IMR-90 (cell line): ENCODE results near the gene MYNN. TPM values are rescaled to one million over a fixed set of nuclear protein-coding genes. Genes with fewer than 3 reads are reported as not detected.
A peak's percentile ranks its signal among the peaks of the same experiment; 100 is the strongest.

Source experiments
- ATAC-seq: fragments of 200-7000 bp; cut with Tn5 transposase; 2 replicates; pipeline ENCODE4 v1.9.1; 2020; ENCODE audit warnings: low read depth, mild to moderate bottlenecking, moderate library complexity
- Bru-seq: library from RNA; stranded (reverse); fragments of 400-500 nt; gene quantifications from one replicate; lab custom pipeline; 2021; lab: Mats Ljungman, UMichigan
- BruChase-seq, 2 experiments: library from RNA; stranded (reverse); fragments of 400-500 nt; gene quantifications; one replicate each; lab custom pipeline; 2021; lab: Mats Ljungman, UMichigan
- BruUV-seq: library from RNA; stranded (reverse); fragments of 400-500 nt; replicated peaks from 2 replicates; lab custom pipeline; 2021; lab: Mats Ljungman, UMichigan
- CTCF ChIA-PET: fragments of 300-600 bp; formaldehyde crosslinking; extraction: SDS; loops from one replicate; lab custom pipeline; 2021; ENCODE audit warnings: antibody characterized with exemption; lab: Yijun Ruan, JAX
- POLR2A ChIA-PET: fragments of 300-600 bp; sonication (Branson Sonifier 250); formaldehyde crosslinking; loops from one replicate; lab custom pipeline; 2022; ENCODE audit warnings: antibody characterized with exemption; ENCODE audit not compliant: unreplicated experiment; lab: Charles Lee
- DNase-seq: peaks from one replicate; pipeline ENCODE4 v3.0.0; 2013
- H2AFZ ChIP-seq: replicated peaks from 2 replicates; pipeline ENCODE3; 2013; ENCODE audit warnings: low read length, mild to moderate bottlenecking; ENCODE audit not compliant: poor library complexity
- H2AK5ac ChIP-seq: 2 replicates; pipeline ENCODE4 v1.6.1; 2013; ENCODE audit warnings: low read depth, low read length, inconsistent platforms
- H2AK9ac ChIP-seq: replicated peaks from 2 replicates; pipeline ENCODE3; 2013; ENCODE audit warnings: mild to moderate bottlenecking, low read depth, low read length, moderate library complexity; ENCODE audit not compliant: poor library complexity
- H2BK120ac ChIP-seq: 2 replicates; pipeline ENCODE4 v1.6.1; 2013; ENCODE audit warnings: low read depth, low read length, inconsistent platforms
- H2BK15ac ChIP-seq: 3 replicates; pipeline ENCODE4 v1.6.1; 2013; ENCODE audit warnings: low read depth, low read length, inconsistent platforms
- H2BK20ac ChIP-seq: 2 replicates; pipeline ENCODE4 v1.6.1; 2013; ENCODE audit warnings: low read depth, mild to moderate bottlenecking, inconsistent platforms, low read length, moderate library complexity
- H2BK5ac ChIP-seq: 2 replicates; pipeline ENCODE4 v1.6.1; 2013; ENCODE audit warnings: mild to moderate bottlenecking, low read depth, low read length, inconsistent platforms; ENCODE audit not compliant: poor library complexity, severe bottlenecking
- H3K14ac ChIP-seq: replicated peaks from 2 replicates; pipeline ENCODE4 v1.6.1; 2013; ENCODE audit warnings: low read depth, low read length, inconsistent platforms
- H3K18ac ChIP-seq: 2 replicates; pipeline ENCODE4 v1.6.1; 2013; ENCODE audit warnings: low read depth, low read length, control low read depth
- H3K23ac ChIP-seq: 2 replicates; pipeline ENCODE4 v1.6.1; 2013; ENCODE audit warnings: low read depth, low read length, inconsistent platforms
- H3K27ac ChIP-seq: 2 replicates; pipeline ENCODE4 v1.5.1; 2013; ENCODE audit warnings: mild to moderate bottlenecking, control low read depth, low read length; ENCODE audit not compliant: insufficient read depth
- H3K27me3 ChIP-seq: 2 replicates; pipeline ENCODE4 v1.6.1; 2013; ENCODE audit warnings: low read length; ENCODE audit not compliant: control insufficient read depth, insufficient read depth
- H3K36me3 ChIP-seq: 2 replicates; pipeline ENCODE4 v1.6.1; 2013; ENCODE audit warnings: low read length, mixed read lengths; ENCODE audit not compliant: control insufficient read depth, insufficient read depth
- H3K4ac ChIP-seq: 2 replicates; pipeline ENCODE4 v1.6.1; 2013; ENCODE audit warnings: low read depth, low read length, inconsistent platforms
- H3K4me1 ChIP-seq: 2 replicates; pipeline ENCODE4 v1.6.1; 2013; ENCODE audit warnings: low read length, mixed read lengths; ENCODE audit not compliant: control insufficient read depth, insufficient read depth
- H3K4me2 ChIP-seq: 2 replicates; pipeline ENCODE4 v1.6.1; 2013; ENCODE audit warnings: low read depth, mild to moderate bottlenecking, control low read depth, low read length, moderate library complexity
- H3K4me3 ChIP-seq: 2 replicates; pipeline ENCODE4 v1.5.1; 2013; ENCODE audit warnings: low read depth, mild to moderate bottlenecking, control low read depth, low read length, moderate library complexity; ENCODE audit not compliant: insufficient read depth
- H3K56ac ChIP-seq: 2 replicates; pipeline ENCODE4 v1.6.1; 2013; ENCODE audit warnings: low read length, inconsistent platforms; ENCODE audit not compliant: insufficient read depth; ENCODE audit errors: extremely low read depth
- H3K79me1 ChIP-seq, 2 experiments: 2 replicates each; pipeline ENCODE4 v1.6.1; 2013; ENCODE audit warnings: low read length in 2 of 2, inconsistent platforms in 1 of 2, low read depth in 1 of 2
- H3K9ac ChIP-seq: 2 replicates; pipeline ENCODE4 v1.6.1; 2013; ENCODE audit warnings: low read depth, low read length, control low read depth
- H3K9me1 ChIP-seq: 2 replicates; pipeline ENCODE4 v1.6.1; 2013; ENCODE audit warnings: low read length, inconsistent platforms; ENCODE audit not compliant: insufficient read depth
- H3K9me3 ChIP-seq: 2 replicates; pipeline ENCODE4 v1.6.1; 2013; ENCODE audit warnings: low read length; ENCODE audit not compliant: control insufficient read depth, insufficient read depth
- H4K20me1 ChIP-seq: 2 replicates; pipeline ENCODE4 v1.6.1; 2013; ENCODE audit warnings: low read length, inconsistent platforms; ENCODE audit not compliant: insufficient read depth
- H4K5ac ChIP-seq: 2 replicates; pipeline ENCODE4 v1.6.1; 2013; ENCODE audit warnings: mild to moderate bottlenecking, low read depth, low read length, control low read depth
- H4K8ac ChIP-seq, 2 experiments: 2 replicates each; pipeline ENCODE4 v1.6.1; 2013; ENCODE audit warnings: low read depth in 2 of 2, low read length in 2 of 2, control low read depth in 1 of 2, inconsistent platforms in 1 of 2
- H4K91ac ChIP-seq: 2 replicates; pipeline ENCODE4 v1.6.1; 2013; ENCODE audit warnings: low read depth, low read length, inconsistent platforms; ENCODE audit not compliant: insufficient read depth
- BHLHE40 ChIP-seq: fragments of 150-350 bp; IDR thresholded peaks from 2 replicates; pipeline ENCODE4 v1.6.1; 2016; ENCODE audit warnings: mild to moderate bottlenecking, low read depth, low read length
- CEBPB ChIP-seq: IDR thresholded peaks from 2 replicates; pipeline ENCODE4 v1.6.1; 2012; ENCODE audit warnings: low read depth, low read length, improper control_type of control experiment
- CHD1 ChIP-seq: IDR thresholded peaks from 2 replicates; pipeline ENCODE4 v1.6.1; 2012; ENCODE audit warnings: low read depth, low read length, improper control_type of control experiment
- MAFK ChIP-seq: IDR thresholded peaks from 2 replicates; pipeline ENCODE4 v1.6.1; 2012; ENCODE audit warnings: low read depth, low read length, improper control_type of control experiment
- MAZ ChIP-seq: IDR thresholded peaks from 2 replicates; pipeline ENCODE4 v1.6.1; 2012; ENCODE audit warnings: low read depth, mild to moderate bottlenecking, low read length, improper control_type of control experiment, moderate library complexity, borderline replicate concordance
- MXI1 ChIP-seq: IDR thresholded peaks from 2 replicates; pipeline ENCODE4 v1.6.1; 2012; ENCODE audit warnings: low read depth, mild to moderate bottlenecking, low read length, moderate library complexity, borderline replicate concordance
- NFE2L2 ChIP-seq: fragments of 150-350 bp; IDR thresholded peaks from 2 replicates; pipeline ENCODE4 v1.6.1; 2016; ENCODE audit warnings: low read depth, mild to moderate bottlenecking, low read length
- POLR2A ChIP-seq: IDR thresholded peaks from 2 replicates; pipeline ENCODE4 v1.6.1; 2012; ENCODE audit warnings: mild to moderate bottlenecking, low read depth, low read length
- WGBS, 2 experiments: methylation state at CpG; one replicate each; pipeline versions ENCODE4 v1.1.5 to v1.1.7; 2013; ENCODE audit warnings: missing lambda C conversion rate in 2 of 2; ENCODE audit not compliant: insufficient read length in 1 of 2; ENCODE audit errors: extremely low coverage in 2 of 2; 5-methylcytosine and 5-hydroxymethylcytosine counted together
- dilution Hi-C: fragments of 300-500 bp; cut with HindIII; formaldehyde crosslinking; loops from one replicate; pipeline ENCODE4 v1.14.3; 2018; ENCODE audit warnings: low sequenced_read_pairs; ENCODE audit not compliant: unreplicated experiment
- in situ Hi-C: fragments of 300-500 bp; cut with MboI; formaldehyde crosslinking; loops from 3 replicates; pipeline ENCODE4 v1.14.3; 2019; ENCODE audit warnings: low sequenced_read_pairs, inconsistent platforms, mixed read lengths
- intact Hi-C: fragments of 100-400 bp; cut with micrococcal nuclease; formaldehyde crosslinking; loops from 2 replicates; pipeline ENCODE4 v1.10.0; 2022
- long read RNA-seq: library from polyadenylated mRNA; unstranded; transcript quantifications from one replicate; pipeline ENCODE4 v2.0.0, GENCODE V29; 2021; ENCODE audit not compliant: unreplicated experiment
- polyA plus RNA-seq, 3 experiments: library from polyadenylated mRNA; depleted of rRNA; stranded (reverse); fragments of >200 nt; gene quantifications; 2 replicates each; pipeline ENCODE4 v1.2.3, GENCODE V29; 2012; ENCODE audit warnings: low replicate concordance in 1 of 3
- total RNA-seq: library from RNA; depleted of rRNA; stranded (reverse); fragments of >200 nt; gene quantifications from 2 replicates; pipeline ENCODE4 v1.2.3, GENCODE V29; 2012; rRNA removed
- TF ChIP-seq, protein P1 (sequence below): fragments of 150-350 bp; IDR thresholded peaks from 2 replicates; pipeline ENCODE4 v1.6.1; 2016; ENCODE audit warnings: low read depth, mild to moderate bottlenecking, low read length, moderate library complexity, borderline replicate concordance
- TF ChIP-seq, protein P2 (sequence below): conservative IDR thresholded peaks from 2 replicates; pipeline ENCODE4 v1.5.1; 2012; ENCODE audit warnings: mild to moderate bottlenecking, low read depth, low read length, improper control_type of control experiment

MYNN gene
- 26.9 and 33.1 TPM in 2 replicates for total RNA-seq
- polyA plus RNA-seq (2012; rRNA removed): 10.2 and 11.8 TPM in 2 replicates
- polyA plus RNA-seq (2012; cell fraction: cytosol; rRNA removed): 2.4 and 2.7 TPM in 2 replicates
- 3.5 and 25.6 TPM in 2 replicates for polyA plus RNA-seq (2012; cell fraction: nucleus; rRNA removed; ENCODE audit: low replicate concordance)
- Bru-seq, nascent RNA: percentile 85 among the genes with signal in this experiment
- BruChase-seq, experiment 1, labeled RNA remaining after a 6-hour chase: percentile 65 among the genes with signal in this experiment
- BruChase-seq, experiment 2, labeled RNA remaining after a 2-hour chase: percentile 77 among the genes with signal in this experiment
- long read RNA-seq, full-length matches to known transcripts: 13 of 17 reads
- long read RNA-seq, partial matches to known transcripts: 0 of 17 reads
- long read RNA-seq, other reads (novel, unspliced or antisense): 4 of 17 reads

DNA sequence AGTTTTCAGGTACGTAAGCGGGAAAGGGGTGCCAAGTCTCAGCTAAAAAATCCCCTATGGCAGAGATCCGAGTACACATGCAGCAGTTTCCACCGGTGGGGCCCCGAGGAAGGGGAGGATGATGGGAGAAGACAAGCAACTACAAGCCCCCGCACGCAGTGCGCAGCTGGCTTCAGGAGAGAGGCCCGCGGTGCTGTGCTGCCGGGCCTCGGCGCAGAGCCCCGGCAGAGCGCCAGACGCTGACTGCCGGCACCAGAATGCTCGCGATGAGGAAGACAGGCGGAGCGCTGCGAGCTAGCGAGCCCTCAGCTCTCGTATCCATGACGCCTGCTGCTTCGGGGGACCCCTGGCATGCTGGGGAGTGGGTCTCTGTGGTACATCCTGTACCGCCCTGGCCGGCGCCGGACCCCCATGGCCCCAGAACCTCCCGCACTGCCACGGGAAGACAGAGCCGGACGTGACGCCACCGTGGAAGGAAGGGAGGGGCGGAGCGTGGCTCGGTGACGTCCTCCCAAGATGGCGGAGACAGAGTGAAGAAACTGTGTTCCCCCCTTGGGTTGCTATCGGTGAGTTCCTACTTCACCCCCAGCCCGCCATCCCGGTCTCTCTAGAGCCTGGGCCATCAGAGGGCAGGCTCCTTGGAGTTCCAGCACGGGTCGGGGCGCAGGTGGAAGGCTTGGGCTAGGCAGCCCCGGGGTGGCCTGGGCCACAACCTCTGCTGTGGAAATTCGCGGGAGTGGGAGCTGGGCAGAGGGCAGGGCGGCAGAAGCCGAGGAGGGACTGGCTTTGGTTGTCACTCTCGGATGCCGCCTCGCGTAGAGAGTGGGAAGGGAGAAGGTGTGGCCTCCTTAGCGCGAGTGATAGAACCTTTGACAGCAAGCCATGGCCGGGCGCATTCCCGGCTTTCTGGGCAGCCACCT lies at the start of gene MYNN:
MYNN (plus strand) TSS at position 500 of the 920 bp plus-strand sequence. CDS start 900 bp downstream, outside the sequence.
- CTCF ChIA-PET: interaction anchor here (0.7 kb wide), 1 partner anchor 12 kb away, joined by 4 read pairs; no protein-coding TSS in a partner anchor
- intact Hi-C loops: loop anchor here (2.0 to 10.0 kb wide), 2 partner anchors 212 to 626 kb away; no protein-coding TSS in a partner anchor
- DNase-seq: peak; percentile 86

More for the DNA sequence above, at the start of gene MYNN:
- Histone ChIP-seq H2AK5ac (peak within 1 kb of the TSS; percentile 41), H3K9me1 (no peaks in the 10 kb centered on the region), H3K79me1 (peaks cover 5 to 12% of the 10 kb centered on the region in 2 experiments), H3K27me3 (no peaks in the 10 kb centered on the region), H3K36me3 (peaks cover 5% of the 10 kb centered on the region), H3K9me3 (no peaks in the 10 kb centered on the region), H3K27ac (peak within 1 kb of the TSS; percentile 94), H3K4me3 (peak within 1 kb of the TSS; percentile 80), H3K56ac (peak within 1 kb of the TSS; percentile 91), H3K14ac (peak within 1 kb of the TSS; percentile 97), H3K4me2 (peak within 1 kb of the TSS; percentile 93), H3K9ac (peak within 1 kb of the TSS; percentile 90), H2AK9ac (peak within 1 kb of the TSS; percentile 90), H3K4me1 (no peaks in the 10 kb centered on the region), H2BK120ac (peak within 1 kb of the TSS; percentile 87), H2BK20ac (no peak within 1 kb of the TSS), H4K20me1 (no peaks in the 10 kb centered on the region), H4K91ac (peak within 1 kb of the TSS; percentile 81), H4K5ac (peak within 1 kb of the TSS; percentile 79), H3K18ac (peak within 1 kb of the TSS; percentile 70), H4K8ac (peak within 1 kb of the TSS; percentile 63 to 92), H2AFZ (peak within 1 kb of the TSS; percentile 94), H2BK5ac (peak within 1 kb of the TSS; percentile 86), H2BK15ac (peak within 1 kb of the TSS; percentile 8; the same call in 1 of the 3 replicates), H3K4ac (peak within 1 kb of the TSS; percentile 94), H3K23ac (peak within 1 kb of the TSS; percentile 85)
- TSS peak; percentile 87 for BruUV-seq
- 0% methylated on average over 4 of the region's 61 CpGs; no CpG with 5 or more reads in 1 of the 2 experiments for WGBS, 2 experiments
- in situ Hi-C loops (loop anchor here (25.0 kb wide), 1 partner anchor 1686 kb away; the partner anchor contains the start of gene GOLIM4), dilution Hi-C loops (no loop called here)
- POLR2A ChIA-PET: interaction anchor here (0.6 kb wide), 1 partner anchor 493 kb away, joined by 4 read pairs; no protein-coding TSS in a partner anchor
- ATAC-seq: peak; percentile 86
- TF ChIP-seq BHLHE40 (no peak), CEBPB (peak; percentile 63; the same call in 1 of the 2 replicates), MAFK (no peak), MAZ (peak; percentile 82; the same call in 1 of the 2 replicates), POLR2A (peak; percentile 97), CHD1 (0 out of 2 replicates have a peak, but pooled peaks have one; percentile 69), NFE2L2 (no peak), MXI1 (peak; percentile 65)
- TF ChIP-seq, protein P1, sequence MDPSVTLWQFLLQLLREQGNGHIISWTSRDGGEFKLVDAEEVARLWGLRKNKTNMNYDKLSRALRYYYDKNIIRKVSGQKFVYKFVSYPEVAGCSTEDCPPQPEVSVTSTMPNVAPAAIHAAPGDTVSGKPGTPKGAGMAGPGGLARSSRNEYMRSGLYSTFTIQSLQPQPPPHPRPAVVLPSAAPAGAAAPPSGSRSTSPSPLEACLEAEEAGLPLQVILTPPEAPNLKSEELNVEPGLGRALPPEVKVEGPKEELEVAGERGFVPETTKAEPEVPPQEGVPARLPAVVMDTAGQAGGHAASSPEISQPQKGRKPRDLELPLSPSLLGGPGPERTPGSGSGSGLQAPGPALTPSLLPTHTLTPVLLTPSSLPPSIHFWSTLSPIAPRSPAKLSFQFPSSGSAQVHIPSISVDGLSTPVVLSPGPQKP: no peak
- TF ChIP-seq, protein P2, sequence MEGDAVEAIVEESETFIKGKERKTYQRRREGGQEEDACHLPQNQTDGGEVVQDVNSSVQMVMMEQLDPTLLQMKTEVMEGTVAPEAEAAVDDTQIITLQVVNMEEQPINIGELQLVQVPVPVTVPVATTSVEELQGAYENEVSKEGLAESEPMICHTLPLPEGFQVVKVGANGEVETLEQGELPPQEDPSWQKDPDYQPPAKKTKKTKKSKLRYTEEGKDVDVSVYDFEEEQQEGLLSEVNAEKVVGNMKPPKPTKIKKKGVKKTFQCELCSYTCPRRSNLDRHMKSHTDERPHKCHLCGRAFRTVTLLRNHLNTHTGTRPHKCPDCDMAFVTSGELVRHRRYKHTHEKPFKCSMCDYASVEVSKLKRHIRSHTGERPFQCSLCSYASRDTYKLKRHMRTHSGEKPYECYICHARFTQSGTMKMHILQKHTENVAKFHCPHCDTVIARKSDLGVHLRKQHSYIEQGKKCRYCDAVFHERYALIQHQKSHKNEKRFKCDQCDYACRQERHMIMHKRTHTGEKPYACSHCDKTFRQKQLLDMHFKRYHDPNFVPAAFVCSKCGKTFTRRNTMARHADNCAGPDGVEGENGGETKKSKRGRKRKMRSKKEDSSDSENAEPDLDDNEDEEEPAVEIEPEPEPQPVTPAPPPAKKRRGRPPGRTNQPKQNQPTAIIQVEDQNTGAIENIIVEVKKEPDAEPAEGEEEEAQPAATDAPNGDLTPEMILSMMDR: peak; percentile 18; the same call in 1 of the 2 replicates
